ENCODE data around the gene RNF222.

RNF222 gene, protein sequence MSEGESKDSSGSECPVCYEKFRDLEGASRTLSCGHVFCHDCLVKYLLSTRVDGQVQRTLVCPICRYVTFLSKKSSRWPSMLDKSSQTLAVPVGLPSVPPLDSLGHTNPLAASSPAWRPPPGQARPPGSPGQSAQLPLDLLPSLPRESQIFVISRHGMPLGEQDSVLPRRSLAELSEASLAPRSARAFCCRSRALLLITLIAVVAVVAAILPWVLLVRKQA

DNA sequence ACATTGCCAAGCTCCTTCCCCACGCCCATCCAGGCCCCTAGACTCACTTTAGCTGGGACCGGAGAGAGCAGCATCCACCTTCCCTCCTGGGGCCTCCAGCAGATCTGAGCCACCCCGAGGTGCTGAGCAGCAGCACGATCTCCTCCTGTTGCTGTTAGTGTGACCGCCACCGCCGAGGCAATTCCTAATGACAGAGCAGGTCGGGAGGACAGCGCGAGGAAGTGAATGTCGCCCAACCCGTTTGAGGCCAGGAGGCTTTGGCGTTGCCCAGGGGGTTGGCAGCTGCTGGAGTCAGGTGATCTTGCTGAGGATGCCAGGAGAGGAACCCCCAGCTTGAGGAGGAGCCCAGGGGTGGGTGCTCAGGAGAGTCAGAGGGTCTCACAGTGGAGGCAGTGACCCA, at the start of gene RNF222:
RNF222 (minus strand) TSS at position 192 of the 400 bp plus-strand sequence. CDS start 4,366 bp downstream, outside the sequence.
- no peak for DNase-seq

DNA sequence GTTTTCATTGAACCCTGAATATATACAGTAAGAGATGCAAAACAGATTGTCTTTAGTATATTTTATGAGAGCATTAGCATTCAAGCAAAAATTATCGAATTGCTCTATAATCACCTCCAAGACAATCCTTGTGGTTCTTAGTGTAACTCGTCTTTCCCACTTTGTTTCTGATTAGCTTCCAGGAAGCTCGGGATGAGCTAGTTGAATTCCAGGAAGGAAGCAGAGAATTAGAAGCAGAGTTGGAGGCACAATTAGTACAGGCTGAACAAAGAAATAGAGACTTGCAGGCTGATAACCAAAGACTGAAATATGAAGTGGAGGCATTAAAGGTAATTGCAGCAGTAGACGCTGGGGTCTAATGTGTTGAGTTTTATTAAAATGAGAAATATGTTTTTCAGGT, 47.9 kb upstream of the RNF222 start:
- no peak for DNase-seq

DNA sequence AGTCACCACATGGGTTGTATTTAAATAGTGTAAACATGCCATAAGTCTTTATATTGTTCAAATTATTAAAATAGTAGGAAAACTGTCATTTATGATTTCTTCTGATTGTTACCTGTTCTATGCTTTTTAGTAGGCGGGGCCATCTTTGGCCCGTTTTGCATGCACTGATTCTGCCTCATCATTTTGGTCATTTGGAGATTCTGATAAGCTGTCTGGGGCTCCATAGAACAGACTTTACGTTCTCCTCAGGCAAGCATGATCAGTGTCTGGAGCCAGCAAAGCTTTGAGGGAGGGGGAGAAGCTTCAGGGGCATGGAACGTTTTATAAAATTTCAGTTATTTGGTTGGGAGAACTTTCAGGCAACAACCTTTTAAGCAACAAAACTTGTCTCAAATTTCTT, 46.9 kb upstream of the RNF222 start:
- DNase-seq = no peak

DNA sequence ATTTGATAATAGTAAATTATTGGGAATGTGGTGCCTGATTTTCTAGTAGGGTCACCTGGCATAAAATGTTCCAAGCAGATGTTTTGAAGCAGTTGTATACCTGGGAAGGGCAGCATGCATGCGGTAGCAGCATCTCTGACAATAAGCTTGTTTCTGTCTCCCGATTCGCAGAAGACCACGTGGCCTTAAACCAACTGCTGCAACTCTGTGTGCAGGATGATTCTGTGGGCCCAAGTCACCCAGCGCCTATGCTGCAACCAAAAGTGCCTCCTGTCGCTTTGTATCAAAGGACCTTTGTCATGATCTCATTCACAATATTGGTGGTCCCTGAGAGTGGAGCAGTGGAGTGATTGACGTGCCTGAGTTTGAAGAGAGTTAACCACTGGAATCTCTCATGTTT, 46.1 kb upstream of the RNF222 start:
- DNase-seq = no peak

DNA sequence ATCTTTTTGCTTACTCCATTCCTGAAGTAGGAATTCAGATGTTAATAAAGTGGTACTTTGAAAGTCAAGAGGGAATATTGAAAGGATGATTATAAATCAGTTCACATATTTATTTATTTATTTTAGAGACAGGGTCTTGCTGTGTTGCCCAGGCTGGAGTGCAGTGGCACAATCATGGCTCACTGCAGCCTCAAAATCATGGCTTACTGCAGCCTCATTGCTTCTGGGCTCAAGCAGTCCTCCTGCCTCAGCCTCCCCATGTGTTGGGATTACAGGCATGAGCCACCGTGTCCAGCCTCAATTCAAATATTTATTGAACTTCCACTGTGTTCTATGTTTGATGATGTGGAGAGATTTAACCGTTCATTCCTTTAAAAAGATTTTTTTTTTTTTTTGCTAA, 44.7 kb upstream of the RNF222 start:
- no peak for DNase-seq

DNA sequence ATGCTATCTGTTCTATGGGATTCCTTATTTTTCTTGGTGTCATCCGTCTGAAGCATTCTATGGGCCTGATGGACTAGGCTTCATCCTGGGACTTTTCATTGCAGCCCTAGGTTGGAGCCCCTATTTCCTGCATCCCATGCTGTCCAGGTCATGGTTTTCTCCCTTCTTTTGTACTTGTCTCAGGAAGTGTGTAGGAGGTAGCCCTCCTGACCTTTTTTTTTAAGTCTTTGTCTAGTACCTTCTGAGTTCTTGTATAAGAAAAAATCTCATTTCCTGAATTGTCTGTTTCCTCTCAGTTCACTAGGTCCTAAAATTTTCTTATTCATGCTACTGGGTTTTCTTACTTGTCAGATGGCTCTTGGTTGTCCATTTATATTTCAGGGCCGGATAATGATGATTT, 44.1 kb upstream of the RNF222 start:
- no peak for DNase-seq

DNA sequence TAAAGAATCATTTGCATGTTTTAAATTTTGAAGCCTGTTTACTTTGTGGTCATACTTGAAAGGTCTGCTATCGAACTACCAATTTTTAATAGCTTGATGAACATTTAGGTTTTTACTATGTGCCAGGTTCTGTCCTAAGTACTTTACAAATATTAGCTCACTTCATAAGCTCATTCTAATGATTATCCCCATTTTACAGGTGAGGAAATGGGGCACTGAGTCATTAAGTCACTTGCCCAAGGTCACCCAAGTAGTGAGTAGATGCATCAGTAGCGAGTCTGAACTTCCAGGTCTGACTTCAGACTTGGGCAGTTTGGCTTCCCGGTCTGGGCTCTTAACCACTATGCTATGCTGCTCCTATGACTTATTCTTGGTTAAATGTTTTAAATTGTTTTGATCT, 42.1 kb upstream of the RNF222 start:
- DNase-seq = no peak

DNA sequence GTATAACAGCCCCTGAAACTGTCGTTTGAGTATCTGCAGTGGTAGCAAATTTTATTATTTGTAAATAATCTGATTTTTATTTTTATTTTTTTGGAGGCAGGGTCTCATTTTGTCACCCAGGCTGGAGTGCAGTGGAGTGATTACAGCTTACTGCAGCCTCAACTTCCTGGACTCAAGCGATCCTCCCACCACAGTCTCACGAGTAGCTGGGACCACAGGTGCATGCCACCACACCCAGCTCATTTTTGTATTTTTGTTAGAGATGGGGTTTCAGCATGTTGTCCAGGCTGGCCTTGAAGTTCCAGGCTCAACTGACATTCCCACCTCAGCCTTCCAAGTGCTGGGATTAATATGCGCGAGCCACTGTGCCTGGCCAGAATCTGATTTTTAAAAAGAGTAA, 40.8 kb upstream of the RNF222 start:
- no peak for DNase-seq

DNA sequence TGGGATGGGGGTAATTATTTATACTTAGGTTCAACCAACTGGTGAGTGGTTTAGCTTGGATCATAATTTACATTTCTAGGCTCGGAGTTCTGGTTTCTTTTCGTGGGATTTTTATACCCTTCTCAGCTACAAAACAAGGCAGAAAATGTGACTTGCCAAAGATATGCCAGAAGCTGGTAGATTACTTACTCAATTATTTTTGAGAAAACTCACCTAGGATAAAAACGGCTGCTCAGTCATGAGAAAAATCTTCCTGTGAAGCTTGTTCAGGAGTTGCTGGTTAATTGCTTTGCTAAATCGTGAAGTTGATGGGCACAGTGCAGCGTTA, 39.2 kb upstream of the RNF222 start:
- DNase-seq = no peak

DNA sequence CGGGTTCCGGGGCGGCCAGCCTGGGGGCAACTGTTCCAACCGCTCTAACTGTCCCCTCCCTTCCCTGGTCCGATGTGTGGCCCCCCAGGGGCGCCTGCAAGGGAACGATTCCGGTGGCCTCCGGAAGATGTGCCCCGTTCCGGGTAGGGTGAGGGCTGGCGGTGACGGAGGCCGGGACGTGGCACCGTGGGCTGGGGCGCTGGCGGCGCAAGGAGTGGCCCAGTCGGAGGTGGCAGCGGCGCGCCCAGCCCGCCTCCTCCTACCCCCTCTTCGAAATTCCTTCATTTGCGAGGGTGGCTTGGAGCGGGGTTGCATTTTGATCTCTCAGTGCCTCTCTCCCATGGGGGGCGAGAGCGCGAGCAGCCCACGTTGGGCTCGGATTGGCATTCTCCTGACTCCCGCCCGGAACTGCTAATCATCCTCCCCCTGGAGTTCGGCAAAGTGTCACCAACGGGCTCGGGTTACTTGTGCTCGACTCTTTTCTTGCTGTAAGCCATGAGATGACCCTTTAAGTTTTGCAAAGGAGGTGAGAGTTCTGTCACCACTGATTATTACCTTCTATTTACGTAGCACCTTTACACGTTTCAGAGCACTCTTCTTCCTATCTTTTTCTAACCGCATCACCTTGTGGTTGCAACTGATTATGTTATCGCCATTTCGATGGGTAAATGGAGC, 38.7 kb upstream of the RNF222 start:
- DNase-seq = peak; percentile 49 to 57

DNA sequence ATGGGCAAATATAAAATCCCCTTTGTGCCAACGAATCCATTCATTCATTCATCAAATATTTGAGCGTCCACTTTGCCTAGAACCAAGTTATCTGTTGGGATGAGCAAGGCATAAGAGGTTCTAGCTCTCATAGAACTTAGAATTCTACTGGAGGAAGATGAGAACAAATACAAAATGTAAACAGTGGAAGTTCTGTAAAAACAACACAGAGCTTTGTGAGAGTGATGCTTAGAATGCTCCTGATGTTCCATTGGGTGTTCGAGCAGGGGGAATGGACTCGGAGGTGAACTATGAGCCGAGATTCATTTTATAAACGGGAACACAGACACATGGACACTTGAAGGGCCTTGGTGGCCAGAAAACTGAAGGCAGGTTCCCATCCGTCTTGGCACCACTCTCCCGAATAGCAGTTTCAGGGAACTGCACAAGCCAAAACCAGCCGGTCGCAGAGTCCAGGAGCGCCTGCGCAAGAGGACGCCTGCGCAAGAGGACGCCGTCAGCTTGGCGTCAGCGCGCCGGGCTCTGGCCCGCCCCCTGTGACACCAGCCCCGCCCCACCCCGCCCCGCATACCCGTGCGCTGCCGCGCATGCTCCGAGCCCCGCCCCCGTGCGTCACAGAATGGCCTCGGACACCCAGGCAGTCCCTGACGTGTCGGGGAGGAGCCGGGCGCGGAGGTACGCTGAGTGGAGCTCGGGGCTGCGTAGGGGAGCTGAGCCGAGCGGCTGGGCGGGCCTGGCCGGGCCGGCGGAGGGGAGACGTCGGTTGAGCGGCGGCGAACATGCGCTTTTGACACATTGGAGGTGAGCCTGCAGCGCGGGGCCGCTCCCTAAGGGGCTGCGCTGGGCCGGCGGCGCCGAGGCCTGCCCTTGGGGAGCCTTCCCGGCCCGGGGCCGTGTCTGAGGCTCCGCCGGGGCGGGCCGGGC, 37.9 kb upstream of the RNF222 start, which contains the start of gene NDEL1:
NDEL1 (plus strand) TSS at position 640 of the 924 bp plus-strand sequence. CDS start 8,388 bp downstream, outside the sequence.
- peak; percentile 98 to 99 for DNase-seq

DNA sequence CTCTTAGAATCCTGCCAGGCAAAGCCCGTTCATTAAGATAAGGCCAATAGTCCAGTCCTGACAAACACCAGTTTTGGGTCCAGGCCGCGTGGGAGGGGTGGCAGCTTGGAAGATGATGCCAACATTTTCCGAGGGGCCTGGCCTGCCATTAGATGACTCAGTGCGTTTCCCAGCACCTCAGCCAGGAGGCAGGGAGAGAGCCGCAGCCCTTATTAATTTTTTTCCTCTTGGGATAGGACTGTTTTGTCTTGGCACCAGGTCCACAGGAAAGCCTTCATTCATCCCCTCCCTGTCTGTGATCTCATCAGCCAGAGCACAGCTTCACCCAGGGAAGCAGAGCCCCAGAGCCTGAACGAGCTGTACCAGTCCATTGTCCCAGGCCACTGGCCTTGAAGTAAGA, 33.3 kb upstream of the RNF222 start:
- DNase-seq = no peak

DNA sequence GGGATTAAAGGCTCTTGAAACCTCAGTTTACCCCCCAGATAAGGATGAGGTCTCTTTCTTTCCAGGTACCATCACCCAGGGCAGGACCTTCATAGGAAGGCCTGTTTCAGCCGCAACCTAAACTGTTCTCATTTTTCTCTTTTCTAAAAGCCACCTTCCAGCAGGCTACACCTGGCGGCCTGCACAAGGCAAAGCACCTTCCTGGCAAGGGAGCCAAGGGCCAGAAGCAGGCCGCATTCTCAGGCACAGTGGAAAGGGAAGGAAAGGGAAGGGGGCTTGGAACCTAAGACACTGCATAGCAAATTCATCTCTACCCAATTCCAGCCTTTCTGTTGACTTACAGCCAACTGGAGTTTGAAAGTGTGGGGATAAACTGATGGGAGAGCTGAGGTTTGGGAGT, 29.2 kb upstream of the RNF222 start:
- no peak for DNase-seq

DNA sequence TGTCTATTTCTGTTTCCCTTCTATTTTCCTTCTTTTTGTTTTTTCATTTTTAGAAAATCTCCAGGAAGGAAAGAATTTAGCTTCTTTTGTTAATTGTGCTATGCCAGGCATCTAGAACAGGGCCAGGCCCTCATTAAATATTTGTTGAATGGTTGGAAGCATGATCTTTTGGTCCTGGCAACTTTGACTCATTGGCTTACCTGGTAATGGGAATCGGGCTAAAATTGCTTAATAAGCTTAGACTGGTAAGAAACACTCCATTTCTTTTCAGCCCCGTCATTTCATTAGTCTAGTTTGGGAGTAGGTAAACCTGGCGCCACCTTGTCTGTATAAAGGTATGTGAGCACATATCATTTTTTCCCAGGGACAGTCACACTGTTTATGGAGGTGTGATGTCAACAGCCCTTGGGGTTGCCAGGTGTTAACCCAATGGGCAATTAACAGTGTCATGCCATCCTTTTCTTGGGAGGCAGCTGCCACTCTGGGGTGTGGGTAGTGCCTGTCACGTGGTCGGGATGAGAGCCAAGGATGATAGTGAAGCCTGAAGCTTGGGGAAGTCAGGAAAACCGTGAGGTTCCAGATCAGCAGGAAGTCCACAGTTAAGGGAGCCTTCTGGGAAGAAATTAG, 28.6 kb upstream of the RNF222 start:
- no peak for DNase-seq

DNA sequence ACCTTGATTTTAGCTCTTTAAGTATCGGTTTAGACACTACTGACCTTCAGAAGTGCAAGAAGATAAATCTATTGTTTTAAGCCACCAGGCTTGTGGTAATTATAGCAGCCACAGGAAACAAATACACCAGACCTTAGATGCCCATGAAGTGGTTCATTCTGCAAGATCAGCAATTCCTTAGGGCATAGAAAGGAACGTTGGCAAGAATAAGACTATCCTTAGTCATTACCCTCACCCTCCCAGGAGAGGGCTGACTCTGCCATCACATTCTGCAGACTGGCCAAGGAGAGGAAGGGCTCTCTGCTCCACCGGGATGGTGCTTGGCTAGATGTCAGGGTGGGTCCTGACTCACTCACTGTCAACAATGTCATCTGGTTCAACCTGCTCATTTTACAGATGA, 23.9 kb upstream of the RNF222 start:
- no peak for DNase-seq

DNA sequence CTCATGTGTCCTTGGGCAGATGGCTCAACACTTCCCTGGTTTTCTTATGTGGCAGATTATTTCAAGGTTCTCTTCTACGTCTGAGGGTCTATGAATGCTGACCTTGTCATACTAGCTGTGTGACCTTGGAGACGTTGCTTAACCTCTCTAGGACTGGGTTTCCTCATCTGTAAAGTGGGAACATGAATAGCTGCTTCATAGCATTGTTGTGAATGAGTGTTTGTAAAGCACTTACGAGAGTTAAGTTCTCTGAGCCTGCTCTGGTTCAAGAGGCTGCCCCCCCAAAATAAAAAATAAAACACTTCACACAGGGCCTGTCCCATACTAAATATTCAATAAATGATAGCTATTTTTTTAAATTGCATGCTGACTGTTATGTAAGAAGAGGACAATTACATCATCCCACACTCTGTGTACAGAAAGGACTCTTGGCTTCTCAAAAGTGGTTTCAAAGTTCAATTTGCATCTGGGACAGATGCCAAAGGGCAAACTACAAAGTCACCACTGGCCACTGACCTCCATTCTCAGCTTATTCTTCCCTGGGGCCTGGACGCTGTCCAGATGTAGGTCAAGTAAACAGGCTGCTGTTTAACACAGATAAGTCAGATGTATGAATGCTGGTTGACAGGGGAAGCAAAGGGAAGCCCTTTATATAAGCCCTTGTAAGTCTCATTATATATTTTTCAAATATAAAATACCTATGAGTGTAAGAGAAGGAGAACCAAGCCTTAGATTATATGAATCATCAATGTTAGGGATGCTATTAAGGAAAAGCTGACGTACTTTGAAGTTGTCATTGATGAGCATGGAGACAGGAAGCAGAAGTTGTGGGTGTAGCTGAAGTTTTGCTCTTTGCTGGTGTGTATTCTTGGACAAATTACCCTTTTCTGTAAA, 22.7 kb upstream of the RNF222 start:
- DNase-seq = no peak

DNA sequence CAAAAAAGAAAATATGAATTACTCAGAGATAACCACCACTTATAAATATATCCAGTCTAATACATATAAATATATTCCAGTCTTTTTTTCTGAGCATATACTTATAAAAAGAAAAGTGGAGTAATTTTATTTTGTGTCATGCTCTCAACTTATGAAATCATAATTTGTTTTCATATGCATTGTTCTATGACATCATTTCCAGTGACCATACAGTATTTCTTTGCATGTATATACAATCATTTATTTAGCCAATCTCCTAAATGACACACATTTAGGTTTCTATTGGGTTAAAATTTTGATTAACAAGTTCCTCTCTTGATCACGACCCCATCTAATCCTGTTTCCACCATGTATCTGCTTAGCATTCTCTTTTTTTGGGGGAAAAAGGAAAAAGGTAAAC, 21.7 kb upstream of the RNF222 start:
- DNase-seq = no peak

DNA sequence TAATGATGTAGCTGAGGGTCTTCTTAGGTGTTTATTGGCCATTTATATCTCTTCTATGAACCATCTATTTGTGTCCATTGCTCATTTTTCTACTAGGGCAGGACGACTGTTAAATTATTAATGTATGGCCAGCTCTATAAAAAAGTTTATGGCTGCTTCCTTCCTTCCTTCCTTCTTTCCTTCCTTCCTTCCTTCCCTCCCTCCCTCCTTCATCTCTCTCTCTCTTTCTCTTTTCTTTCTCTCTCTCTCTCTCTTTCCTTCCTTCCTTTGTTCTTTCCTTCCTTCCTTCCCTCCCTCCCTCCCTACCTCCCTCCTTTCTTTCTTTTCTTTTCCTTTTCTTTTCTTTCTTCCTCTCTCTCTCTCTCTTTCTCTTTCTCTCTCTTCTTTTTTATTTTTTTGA, 20.8 kb upstream of the RNF222 start:
- DNase-seq = no peak

DNA sequence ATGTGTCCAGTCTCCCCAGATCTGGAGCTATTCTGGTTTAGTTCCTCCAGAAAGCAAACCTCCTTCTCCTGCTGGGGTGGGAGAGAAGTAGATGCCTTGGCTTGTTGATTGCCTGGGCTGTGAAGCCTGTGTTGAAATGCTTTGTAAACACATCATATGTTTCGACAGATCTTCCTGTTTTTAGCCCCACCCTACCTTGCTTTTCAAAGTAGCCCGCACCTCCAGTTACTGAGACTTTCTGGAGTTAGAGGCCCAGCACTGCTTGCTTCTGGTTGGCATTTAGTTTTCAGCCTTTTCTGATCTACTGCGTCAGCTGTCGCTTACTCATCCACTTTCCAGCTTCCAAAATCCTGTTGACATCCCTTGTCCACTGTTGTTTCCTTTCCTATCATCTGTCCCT, 20.2 kb upstream of the RNF222 start:
- no peak for DNase-seq

DNA sequence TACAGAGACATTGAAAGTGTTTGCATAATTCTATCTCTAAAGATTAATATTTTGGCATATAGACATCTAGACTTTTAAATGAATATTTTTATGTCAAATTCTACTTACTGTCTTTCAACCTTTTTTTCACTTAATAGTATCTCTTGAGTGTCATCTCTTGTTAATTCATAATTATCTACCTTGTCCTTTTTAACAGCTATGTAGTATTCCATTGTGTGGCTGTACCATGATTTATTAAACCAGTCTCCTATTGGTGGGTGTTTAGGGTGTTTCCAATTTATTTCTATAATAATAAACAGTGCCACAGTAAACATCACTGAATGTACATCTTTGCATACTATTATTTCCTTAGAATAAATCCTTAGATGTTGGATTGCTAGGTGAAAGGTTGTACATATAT, 16.3 kb upstream of the RNF222 start:
- DNase-seq = no peak

DNA sequence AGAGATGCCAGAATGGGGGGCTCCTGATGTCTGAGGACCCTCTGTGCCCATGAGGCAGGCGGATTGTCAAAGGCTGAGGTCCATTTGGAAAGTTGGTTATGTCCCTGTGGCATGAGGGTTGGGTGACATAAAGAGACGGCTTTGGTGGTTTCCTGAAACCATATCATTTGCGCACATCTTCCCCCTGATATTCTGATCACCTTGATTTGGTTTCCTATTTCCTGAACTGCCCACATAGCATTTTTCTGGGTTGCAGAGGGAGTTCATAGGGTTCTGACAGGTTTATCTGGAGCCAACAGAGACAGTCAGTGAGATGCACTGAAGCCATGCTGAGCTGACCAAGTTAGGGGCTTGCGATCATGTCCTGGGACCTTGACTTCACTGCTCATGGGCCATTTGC, 15.7 kb upstream of the RNF222 start:
- no peak for DNase-seq

DNA sequence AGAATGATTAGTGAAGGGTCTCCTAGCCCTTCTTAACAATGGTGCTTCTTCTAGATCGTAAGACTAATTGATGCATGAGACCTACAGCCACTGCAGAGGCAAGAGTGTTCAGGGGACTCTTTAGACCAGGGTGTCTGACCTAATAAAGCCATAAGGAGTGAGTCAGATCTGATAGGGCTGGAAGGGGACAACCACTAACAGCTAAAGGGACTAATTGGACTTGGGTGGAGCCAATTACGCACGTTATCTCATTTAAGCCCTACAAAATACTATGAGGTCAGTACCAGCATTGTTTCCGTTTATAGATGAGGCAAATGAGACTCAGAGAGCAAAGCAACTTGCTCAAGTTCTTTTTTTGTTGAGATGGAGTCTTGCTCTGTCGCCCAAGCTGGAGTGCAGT, 14.5 kb upstream of the RNF222 start:
- no peak for DNase-seq

DNA sequence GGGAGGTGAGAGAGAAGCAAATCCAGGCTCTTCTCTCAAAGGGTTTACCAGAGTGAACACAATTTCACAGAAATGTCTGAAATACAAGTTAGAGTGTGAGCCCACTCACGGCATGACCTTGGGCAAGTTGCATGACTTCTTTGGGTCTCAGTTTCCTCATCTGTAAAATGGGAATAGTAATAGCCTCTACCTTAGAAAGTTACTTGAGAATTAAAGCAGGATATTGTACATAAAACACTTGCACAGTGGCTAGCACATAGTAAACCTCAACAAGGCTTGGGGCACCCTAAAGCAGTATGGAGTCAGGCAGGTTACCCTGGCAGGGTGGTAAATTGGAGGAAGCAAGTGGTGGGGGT, 13.2 kb upstream of the RNF222 start:
- DNase-seq = no peak
